NCI-H2171 (cell line): Measurements from ENCODE around the gene HSH2D.
"Not testable (repeated sequence)": the region's sequence is repeated elsewhere in the genome, so short reads cannot be mapped to it uniquely, and the experiment has no call there.

ENCODE experiments used
- DNase-seq: peaks from one replicate; lab custom pipeline; 2025; lab: John Stamatoyannopoulos, UW

HSH2D gene

GRCh38 chr19:16155128-16155527 lies 11.6 kb downstream of the HSH2D start:
- DNase-seq: no peak

DNA sequence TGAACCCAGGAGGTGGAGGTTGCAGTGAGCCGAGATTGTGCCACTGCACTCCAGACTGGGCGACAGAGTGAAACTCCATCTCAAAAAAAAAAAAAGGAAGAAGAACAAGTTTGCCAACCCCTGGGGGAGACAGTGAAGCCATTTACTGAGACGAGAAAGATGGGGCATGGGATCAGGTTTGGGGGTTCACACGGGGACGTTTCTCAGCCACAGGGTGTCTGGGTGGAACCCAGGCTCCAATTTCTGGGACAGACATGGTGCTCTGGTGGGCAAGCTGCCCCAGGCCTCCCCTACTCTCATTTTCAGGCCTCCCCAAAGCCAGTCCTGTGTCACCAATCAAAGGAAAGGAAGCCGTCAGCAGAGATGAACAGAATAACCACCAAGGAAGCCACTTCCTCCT lies 13.4 kb downstream of the HSH2D start:
- no peak for DNase-seq

GRCh38 chr19:16157601-16158000 lies 14.1 kb downstream of the HSH2D start:
- no peak for DNase-seq

- no peak for DNase-seq
Observed at GRCh38 chr19:16159655-16160054, 16.2 kb downstream of the HSH2D start.

GRCh38 chr19:16160445-16160942 lies 17.0 kb downstream of the HSH2D start:
- no peak for DNase-seq

DNA sequence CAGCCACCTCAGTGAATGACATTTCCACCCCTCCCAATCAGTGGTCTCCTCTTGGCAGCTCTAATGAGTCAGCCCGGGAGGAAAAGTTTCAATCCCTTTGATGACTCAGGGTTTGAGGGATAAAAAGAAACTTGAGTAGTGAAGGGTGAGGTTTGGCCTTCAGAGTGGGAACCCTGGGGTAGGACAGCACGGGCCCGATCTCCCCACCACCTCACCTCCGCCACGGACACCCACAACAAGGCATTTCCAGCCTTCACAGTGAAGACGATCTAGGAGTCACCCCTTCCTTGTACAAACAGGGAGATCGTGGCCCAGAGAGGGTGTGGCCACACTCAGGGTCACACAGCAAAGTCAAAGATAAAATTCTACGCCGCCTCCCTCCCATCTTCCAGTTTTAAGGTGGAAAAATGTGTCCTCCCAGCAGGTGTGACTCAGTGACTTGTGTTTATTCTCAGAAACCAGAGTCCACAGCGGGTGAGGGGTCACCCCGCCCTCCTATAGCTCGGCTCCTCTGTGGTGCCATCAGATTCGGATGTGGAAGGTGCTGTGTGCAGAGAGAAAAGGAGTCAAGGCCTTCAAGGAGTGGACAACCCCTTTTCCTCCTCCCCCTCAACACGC lies 17.6 kb downstream of the HSH2D start:
- no peak for DNase-seq

DNA sequence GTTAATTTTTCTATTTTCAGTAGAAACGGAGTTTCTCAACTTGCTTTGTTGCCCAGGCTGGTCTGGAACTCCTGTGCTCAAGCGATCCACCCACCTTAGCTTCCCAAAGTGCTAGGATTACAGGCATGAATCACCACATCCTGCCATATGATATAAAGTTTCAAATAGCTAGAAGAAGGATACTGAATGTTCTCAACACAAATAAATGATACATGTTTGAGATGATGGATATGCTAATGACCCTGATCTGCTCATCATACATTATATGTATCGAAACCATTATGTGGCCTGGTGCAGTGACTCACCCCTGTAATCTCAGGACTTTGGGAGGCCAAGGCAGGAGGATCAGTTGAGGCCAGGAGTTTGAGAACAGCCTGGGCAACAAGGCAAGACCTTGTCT lies 18.4 kb downstream of the HSH2D start:
- DNase-seq: no peak

- DNase-seq: no peak
Observed at GRCh38 chr19:16164222-16164890, 20.9 kb downstream of the HSH2D start.

DNA sequence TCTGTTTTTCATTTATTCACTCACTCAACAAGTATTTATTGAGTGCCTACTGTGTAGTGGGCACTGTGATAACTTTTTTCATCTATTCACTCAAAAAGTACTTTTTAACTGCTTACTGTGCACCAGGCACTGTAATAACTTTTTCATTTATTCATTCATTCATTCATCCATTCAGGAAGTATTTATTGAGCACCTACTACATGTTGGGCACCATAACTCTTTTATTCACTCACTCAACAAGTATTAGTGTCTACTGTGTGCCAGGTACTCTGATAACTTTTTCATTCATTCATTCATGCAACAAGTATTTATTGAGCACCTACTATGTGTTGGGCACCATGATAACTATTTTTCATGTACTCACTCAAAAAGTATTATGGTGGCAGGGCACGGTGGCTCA lies 22.9 kb downstream of the HSH2D start:
- no peak for DNase-seq

- no peak for DNase-seq
Observed at GRCh38 chr19:16167055-16167454, 23.6 kb downstream of the HSH2D start.

GRCh38 chr19:16168465-16169081 lies 25.1 kb downstream of the HSH2D start:
- no peak for DNase-seq

- DNase-seq: no peak
Observed at GRCh38 chr19:16170134-16170533, 26.6 kb downstream of the HSH2D start.

DNA sequence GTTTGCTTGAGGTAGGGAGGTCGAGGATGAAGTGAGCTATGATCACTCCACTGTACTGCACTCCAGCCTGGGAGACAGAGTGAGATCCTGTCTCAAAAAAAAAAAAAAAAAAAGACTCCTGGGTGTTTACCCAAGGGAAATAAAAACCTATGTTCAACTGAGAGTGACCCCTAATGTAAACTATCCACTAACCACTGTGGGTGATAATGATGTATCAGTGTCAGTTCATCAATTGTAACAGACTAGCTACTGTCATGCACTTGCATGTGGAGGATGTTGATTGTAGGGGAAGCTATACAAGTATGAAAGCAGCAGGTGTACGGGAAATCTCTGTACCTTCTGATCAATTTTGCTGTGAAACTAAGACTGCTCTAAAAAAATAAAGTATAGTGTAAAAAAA lies 32.5 kb downstream of the HSH2D start:
- no peak for DNase-seq

DNA sequence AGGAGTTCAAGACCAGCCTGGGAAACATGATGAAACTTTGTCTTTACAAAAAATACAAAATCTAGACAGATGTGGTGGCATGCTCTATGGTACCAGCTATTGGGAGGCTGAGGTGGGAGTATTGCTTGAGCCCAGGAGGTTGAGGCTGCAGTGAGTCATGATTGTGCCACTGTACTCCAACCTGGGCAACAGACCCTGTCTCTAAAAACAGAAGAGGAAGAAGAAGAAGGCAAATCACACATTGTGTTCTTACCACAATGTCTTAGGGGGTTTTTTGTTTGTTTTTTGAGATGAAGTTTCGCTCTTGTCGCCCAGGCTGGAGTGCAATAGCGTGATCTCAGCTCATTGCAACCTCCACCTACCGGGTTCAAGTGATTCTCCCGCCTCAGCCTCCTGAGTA lies 35.4 kb downstream of the HSH2D start:
- not testable (repeated sequence) for DNase-seq

DNA sequence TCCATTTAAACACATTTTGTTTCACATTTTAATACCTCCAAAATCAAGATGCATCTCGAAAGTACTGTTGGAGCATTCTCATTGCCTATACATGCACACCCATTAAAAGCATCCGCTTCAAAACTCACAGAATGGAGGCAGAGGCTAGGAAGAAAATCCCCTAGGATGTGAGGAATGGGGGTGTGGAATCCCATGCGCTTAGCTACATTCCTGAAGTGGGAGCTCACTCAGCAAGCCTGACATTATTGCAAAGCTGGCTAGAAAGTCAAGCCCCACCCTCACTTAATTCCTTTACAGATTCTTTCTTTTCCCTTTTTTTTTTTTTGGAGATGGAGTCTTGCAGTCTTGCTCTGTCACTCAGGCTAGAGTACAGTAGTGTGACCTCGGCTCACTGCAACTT lies 37.1 kb downstream of the HSH2D start:
- DNase-seq: no peak

- no peak for DNase-seq
Observed at GRCh38 chr19:16184665-16185122, 41.2 kb downstream of the HSH2D start.

- DNase-seq: peak; percentile 96
Observed at GRCh38 chr19:16185123-16185767, 41.8 kb downstream of the HSH2D start, which contains the start of gene FAM32A. FAM32A (plus strand) TSS chr19:16185410; CDS start chr19:16185443, 33 bp downstream.

- DNase-seq: peak; percentile 3
Observed at GRCh38 chr19:16185768-16186123, 42.3 kb downstream of the HSH2D start.

- no peak for DNase-seq
Observed at GRCh38 chr19:16188521-16188920, 45.0 kb downstream of the HSH2D start.

DNA sequence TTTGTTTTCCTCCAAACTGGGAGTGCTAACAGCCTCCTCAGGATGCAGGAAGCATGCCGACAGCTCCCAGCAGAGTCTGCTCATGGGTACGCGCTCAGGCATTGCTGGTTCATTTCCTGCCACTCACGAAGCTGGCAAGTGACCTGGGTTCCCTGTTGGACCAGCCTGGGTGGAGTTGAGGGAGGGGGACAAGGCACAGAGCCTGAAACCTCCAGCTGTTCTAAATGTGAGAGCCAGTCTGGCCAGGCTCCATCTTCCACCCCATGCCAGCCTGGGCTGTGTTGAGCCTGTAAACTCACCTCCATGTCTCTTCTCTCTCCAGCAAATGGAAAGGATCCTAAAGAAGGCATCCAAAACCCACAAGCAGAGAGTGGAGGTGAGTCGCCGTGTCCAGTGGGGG lies 46.7 kb downstream of the HSH2D start:
- no peak for DNase-seq

DNA sequence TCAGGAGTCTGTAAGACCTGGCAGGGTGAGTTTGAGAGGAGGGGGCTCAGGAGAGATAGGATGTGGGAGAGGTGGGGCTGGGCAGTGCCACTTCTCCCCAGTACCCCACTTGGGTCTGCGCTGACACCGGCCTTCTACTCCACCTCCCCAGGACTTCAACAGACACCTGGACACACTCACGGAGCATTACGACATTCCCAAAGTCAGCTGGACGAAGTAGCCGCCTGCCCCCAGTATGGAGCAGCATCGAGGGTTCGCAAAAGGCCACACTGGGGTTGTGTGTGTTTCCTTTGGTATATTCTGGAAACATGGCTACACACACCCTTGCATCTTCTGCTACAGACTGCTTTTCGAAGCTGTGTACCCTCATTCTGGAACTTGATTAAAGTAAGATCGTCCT lies 47.3 kb downstream of the HSH2D start:
- no peak for DNase-seq

DNA sequence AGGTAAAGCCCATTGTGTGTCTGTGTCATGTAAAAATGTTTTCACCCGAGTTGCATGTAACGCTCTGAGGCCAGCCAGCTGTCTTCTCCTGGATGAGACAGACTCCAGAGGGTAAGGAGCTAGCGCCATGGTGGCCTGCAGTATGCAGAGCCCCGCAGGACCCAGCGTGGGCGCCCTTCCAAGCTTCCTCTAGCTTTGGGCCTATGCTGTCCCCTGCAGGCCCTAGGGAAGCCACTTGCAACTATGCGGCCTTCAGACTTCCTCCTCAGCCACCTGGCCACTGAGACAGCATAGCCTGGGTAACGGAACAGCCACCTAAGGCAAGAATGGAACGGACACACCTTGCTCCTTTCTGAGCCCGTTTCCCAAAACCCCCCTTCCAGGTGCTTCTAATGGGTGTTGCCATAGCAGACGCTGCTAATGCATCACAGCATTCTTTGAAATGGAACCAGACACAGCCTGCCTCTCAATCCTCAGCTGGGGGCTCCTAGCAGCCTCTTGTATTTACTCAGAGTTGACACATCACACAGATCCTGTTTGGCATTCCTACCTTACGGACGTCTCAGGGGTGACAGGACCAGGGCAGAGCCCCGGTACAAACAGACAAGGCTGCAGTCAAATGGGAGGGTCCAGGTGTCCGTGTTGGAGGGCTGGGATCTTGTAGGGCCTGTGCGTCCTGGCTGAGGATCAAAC lies 47.9 kb downstream of the HSH2D start:
- no peak for DNase-seq
